Activated CD4-positive, CD25-positive, alpha-beta regulatory T cell treated with anti-CD3 and anti-CD28 coated beads, Interleukin-2, amount 50 U/mL, for 16 hours (primary cell): Measurements from ENCODE around the gene TLE6.
"Not testable (repeated sequence)": the region's sequence is repeated elsewhere in the genome, so short reads cannot be mapped to it uniquely, and the experiment has no call there.

Source experiments
- DNase-seq: peaks from one replicate; pipeline ENCODE4 v3.0.0-alpha.2; 2020; ENCODE audit warnings: low read depth, low spot score

Gene TLE6

DNA sequence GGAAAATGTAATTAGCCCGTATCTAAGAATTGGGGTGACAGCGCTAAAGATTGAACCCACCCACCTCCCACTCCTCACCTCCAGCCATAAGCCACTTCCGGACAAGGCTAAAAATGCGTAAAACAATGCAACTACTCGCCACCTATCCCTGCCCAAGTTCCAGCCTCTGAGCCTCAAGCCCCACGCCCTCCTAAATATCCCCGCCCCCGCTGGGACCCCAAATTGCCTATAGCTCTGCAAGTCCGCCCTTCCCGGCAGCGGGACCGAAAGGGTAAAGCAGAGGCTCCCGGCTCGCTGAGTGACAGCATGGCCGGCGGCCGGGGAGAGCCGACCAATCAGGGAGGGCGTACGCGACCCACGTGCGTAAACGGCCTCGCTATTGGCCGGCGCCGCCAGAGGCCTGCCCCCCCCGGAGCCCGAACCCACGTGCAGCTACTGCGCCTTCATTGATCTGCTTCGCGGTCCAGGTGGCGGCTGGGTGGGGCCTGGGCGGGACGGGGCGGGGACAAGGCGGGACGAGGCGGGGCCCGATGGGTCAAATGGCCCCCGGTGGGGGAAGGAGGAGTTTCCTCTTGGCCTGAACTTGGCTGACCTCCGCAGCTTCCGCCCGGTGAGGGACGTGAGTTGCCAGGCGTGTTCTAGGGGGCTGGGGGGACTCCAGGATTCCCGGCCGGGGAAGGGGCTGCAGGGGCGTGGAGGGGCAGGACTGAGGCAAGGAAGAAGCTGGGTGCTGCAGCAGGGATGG, at the start of gene TLE6:
Gene TLE6 (plus strand): TSS at position 564 of the 745 bp plus-strand sequence. CDS start 670 bp downstream, outside the sequence.
- peak; percentile 83 for DNase-seq

DNA sequence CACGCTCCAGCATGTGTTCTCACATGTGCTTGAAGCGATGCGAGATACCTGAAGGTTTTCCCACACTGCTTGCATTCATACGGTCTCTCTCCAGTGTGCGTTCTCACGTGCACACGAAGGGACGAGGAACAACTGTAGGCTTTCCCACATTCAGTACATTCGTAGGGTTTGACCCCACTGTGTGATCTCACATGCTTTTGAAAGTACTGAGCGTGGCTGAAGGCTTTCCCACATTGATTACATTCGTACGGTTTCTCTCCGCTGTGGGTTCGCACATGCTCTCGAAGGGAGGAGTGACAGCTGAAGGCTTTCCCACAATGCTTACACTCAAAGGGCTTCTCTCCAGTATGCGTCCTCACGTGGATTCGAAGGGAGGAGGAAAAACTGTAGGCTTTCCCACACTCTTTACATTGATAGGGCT, 43.9 kb upstream of the TLE6 start:
- DNase-seq = no peak

DNA sequence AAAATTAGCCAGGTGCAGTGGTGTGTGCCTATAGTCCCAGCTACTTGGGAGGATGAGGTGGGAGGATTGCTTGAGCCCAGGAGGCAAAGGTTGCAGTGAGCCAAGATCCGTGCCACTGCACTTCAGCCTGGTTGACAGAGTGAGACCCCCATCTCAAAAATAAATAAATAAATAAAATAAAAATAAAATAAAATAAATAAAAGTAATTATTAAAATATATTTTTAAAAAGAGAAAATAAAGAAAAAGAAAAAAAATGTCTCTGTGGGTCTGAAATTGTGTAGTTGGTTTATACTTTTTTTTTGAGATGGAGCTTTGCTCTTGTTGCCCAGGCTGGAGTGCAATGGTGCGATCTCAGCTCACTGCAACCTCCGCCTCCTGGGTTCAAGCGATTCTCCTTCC, 41.5 kb upstream of the TLE6 start:
- not testable (repeated sequence) for DNase-seq

DNA sequence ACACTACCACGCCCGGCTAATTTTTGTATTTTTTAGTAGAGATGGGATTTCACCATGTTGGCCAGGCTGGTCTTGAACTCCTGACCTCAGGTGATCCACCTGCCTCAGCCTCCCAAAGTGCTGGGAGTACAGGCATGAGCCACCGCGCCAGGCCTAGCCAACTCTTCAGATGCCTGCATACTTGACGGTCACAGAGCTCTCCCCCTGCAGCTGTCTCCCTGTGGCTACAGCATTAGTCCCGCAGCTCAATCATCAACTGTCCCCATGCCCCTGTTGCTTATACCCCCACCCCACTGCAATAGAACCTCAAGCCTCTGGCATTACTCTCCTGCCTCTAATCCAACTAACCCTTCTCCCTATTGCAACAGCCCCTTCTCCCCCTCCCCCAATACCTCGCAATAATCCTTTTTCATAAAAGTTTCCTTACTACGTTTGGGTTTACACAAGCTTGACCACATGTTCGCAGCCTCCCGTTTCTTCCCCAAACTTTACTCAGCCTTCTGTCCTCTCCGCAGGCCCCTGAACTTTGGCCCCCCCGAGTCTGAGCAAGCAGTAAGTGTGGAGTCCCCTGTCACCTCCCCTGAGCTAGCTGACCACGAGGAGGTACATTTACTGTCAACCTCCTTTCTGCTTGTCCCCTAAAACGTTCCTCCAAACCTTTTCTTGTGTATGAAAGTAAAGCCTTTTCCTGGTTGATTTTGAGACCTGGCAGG, 34.3 kb upstream of the TLE6 start:
- no peak for DNase-seq

DNA sequence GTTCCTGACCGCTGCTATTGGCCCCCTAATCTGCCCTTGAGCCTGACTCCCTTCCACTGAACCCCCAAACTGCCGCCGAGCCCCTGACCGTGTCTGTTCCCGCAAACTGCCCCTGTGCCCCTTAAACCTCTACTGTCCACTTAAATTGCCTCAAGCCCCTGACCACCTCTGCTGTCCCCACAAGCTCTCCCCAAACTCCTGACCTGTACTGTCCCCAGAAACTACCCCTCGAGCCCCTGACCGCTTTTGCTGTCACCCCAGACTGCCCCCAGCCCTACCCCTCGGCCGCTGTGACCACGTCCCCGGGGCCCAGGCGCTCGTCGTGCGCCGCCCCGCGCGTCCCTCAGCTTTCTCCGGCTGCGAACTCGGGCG, 33.0 kb upstream of the TLE6 start:
- DNase-seq = no peak

DNA sequence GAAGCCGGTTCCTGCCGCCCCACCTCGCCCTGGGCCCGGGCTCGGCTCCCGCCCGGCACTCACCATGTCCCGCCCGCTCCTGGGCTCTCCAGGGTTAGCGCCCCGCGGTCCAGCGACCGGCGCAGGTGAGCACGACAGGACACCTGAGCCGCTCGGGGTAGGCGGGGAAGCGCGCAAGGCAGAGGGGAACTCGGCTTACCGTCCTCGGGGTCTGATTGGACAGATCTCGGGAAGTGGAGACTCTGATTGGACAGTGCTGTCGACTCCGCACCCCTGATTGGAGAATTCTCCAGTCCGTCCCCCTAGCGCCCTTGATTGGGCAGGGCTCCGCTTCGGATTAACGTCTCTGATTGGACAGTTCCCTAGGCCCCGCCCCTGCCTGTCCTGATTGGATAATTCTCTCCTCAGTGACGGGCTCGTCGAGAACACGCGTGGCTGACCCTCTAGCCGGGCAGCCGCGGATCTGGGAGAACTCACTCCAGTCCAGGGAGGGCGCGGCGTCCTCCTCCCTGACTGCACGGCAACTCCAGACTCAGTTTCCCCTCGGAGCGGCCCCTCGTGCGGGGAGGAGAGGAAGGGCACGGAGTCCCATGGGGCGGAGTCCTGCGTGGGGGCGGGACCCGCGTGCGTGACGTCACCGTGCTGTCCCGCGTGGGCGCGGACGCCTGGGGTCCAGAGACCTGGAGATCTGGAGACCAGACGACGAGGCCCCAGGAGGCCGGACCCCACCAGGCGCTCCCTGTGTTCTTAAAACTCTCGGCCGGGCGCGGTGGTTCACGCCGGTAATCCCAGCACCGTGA, 32.4 kb upstream of the TLE6 start, which contains the start of gene ZNF77:
Gene ZNF77 (minus strand): TSS at position 197 of the 800 bp plus-strand sequence. CDS start 131 bp downstream, at position 66.
- DNase-seq = peak; percentile 98

DNA sequence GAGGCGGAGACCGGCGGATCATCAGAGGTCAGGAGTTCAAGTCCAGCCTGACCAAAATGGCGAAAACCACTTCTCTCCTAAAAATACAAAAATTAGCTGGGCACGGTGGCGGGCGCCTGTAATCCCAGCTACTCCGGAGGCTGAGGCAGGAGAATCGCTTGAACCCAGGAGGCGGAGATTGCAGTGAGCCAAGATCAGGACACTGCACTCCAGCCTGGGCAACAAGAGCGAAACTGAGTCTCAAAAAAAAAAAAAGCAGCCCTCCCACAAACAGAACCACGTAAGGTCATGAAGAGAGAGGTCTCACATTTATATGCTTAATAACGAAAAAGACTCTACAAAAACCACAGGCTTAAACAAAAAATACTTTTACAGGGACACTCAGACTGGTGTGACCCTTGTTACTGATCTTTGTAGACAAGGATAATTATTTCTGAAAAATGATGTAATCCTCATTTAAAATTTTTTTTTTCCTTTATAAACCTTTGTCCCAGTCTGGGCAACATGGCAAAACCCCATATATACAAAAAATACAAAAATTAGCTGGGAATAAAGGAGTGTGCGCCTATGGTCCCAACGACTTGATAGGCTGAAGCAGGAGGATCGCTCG, 31.7 kb upstream of the TLE6 start:
- DNase-seq = no peak

DNA sequence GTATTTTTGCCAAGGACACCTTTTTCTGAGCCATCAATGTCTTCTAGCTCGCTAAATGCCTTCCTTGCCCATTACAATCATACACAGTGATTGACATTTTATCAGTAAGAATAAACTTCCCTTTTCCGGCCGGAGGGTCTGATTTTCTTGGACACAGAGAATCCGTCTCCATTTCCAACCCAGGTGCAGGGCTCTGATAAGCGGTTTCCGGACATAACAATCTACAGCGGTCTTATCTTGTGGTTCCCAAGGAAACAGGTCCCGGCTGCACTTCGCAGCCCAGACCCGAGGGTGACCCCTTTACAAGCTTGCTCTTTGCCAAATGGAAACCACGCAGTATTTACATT, 27.5 kb upstream of the TLE6 start:
- DNase-seq = no peak

DNA sequence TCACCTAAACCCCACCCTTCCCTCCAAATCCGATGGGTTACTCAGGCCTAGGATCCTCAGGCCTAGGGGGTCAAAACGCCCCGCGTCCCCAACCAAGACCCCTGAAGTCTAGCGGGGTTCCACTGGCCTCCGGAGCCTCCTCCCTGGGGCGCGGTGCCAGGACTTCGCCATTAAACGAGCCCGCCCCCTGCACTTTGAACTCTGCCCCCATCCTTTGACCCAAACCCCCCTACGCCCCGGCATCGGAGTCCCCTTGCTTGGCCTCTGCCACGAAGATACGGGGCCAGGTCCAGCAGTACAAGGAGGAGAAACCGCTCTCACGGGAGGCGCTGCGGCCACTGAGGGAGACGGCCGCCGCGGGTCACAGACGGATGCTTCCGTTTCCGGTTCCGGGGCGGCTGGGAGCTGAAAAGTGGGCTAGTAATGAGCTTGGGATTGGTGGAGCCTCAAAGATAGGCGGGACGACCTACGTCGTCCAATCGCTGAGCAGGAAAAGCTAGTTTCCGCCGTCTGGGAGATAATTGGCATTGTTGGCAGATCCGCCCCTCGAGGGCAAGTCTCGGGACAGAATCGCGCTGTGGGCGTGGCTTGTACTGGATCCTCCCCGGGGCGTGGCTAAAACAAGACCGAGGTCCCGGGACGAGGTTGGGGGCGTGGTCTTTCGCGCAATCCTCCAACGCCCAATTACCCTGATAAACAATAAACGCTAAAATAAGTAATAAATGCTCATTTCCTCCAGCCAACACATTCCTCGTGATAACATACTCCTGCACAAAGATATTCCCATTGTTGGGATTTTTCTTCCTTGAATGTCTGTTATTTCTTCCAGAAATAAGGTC, 26.9 kb upstream of the TLE6 start:
- peak; percentile 99 for DNase-seq

DNA sequence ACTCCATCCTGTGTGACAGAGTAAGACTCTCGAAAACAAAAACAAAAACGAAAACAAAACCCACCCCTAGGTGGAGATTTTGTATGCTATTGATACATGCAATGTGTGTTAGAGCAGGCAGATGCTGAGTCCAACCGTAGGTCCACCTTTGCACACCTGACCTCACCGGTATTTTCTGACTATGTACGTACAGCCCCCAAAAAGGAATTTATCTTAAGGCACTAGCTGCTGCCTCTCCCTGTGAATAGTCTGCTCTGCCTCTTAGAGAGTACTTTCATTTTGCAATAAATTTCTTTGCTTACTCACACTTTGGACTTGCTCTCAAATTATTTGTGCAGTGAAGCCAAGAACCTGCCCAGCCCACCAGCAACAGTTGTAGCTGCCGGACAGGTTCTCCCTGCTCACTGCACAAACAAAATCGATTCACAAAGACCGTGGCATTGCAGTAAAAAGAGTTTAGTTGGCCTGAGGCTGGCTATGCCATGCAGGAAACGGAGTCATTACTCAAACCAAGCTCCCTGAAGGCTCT, 24.3 kb upstream of the TLE6 start:
- DNase-seq = no peak

DNA sequence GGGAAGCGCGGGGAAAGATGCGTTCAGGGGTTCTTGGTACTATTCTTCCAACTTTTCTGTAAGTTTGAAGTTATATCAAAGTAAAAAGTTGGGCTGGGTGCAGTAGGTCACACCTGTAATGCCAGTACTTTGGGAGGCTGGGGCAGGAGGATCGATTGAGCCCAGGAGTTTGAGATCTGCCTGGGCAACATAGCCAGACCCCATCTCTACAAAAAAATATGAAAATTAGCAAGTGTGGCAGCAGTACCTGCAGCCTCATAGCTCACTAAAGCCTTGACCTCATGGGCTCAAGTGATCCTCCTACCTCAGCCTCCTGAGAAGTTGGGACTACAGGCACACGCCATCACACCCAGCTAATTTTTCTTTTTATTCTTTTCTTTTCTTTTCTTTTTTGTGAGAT, 20.2 kb upstream of the TLE6 start:
- DNase-seq = no peak

DNA sequence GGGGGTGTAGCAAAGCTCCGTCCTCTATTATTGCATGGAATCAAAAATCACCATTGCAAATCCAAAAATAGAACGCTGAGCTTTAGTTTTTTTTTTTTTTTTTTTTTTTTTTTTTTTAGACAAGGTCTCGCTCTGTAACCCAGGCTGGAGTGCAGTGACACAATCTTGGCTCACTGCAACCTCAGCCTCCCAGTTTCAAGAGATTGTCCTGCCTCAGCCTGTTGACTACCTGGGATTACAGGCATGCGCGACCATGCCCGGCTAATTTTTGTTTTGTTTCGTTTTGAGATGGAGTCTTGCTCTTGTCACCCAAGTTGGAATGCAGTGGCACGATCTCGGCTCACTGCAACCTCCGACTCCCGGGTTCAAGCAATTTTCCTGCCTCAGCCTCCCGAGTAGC, 17.2 kb upstream of the TLE6 start:
- DNase-seq = no peak

DNA sequence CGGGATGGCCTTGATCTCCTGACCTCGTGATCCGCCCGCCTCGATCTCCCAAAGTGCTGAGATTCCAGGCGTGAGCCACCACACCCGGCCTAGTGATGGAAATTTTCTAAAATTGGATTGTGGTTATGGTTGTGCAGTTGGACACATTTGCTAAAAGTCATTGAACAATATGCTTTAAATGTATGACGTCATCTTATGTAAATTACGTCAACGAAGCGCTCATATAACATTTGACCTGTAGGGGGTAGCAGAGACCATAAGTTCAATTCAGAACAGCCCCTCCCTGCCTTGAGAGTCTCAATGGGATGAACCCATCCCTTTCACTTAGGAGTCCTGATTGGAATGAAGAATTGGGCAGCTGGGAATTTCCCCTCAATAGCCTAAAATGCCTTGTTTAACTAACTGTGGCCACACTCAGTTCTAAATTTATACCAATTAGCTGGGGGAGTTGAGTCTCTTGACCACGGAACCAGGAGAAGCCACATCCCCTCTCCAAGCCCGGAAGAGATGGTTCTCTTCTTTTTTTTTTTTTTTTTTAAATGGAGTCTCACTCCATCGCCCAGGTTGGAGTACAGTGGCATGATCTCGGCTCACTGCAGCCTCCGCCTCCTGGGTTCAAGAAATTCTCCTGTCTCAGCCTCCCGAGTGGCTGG, 15.2 kb upstream of the TLE6 start:
- peak; percentile 29 for DNase-seq

DNA sequence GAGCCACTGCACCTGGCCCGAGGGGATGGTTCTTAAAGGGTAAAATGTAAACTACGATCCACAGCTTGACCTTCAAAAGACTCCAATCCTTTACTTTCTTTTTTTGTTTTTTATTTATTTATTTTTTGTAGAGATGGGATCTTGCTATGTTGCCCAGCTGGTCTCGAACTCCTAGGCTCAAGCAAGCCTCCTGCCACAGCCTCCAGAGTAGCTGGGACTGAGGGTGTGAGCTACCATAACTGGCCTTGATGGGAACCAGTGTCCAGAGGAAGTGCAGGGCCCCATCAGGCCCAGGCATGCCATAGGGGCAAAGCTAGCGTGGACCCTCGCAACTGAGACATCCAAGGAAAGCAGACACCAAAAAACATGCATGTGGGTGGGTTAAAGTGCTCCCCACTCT, 14.2 kb upstream of the TLE6 start:
- DNase-seq = no peak

DNA sequence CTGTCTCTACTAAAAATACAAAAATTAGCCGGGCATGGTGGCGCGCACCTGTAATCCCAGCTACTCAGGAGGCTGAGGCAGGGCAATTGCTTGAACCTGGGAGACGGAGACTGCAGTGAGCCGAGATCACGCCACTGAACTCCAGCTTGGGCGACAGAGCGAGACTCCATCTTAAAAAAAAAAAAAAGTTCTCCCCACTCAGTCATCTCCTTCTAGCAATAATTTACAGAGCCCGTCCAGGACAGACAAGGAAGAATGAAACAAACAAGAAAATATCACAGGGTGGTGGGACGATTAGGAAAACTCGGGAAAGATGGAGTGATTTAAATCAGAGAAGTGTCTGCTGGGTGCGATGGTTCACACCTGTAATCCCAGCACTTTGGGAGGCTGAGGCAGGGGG, 13.7 kb upstream of the TLE6 start:
- not testable (repeated sequence) for DNase-seq

DNA sequence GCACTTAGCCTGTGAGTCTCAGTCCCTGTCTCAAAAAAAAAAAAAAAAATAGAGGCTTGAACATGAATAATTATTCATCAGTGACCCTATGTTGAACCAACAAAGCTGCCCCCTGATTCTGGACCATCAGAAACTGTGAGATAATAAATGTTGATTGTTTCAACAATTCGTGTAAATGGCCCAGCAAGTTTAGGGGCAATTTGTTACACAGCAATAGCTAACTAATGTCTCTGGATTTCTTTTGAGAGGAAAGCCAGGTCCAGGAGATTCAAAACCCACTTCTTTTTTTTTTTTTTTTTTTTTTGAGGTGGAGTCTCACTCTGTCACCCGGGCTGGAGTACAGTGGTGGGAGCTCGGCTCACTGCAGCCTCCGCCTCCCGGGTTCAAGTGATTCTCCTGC, 12.5 kb upstream of the TLE6 start:
- no peak for DNase-seq

DNA sequence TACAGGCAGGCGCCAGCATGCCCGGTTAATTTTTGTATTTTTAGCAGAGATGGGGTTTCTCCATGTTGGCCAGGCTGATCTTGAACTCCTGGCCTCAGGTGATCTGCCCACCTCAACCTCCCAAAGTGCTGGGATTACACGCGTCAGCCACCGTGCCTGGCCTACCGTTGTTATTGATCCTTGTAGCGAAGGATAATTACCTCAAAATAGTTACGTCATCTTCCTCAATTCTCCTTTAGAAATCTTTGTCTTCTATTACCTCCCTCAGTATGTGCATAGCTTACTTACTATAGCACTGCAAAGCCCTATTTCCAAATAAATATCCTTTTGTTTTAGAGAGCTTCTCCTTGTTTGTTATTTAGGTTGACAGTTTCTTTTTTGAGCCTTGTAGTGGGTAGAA, 9.4 kb upstream of the TLE6 start:
- no peak for DNase-seq

DNA sequence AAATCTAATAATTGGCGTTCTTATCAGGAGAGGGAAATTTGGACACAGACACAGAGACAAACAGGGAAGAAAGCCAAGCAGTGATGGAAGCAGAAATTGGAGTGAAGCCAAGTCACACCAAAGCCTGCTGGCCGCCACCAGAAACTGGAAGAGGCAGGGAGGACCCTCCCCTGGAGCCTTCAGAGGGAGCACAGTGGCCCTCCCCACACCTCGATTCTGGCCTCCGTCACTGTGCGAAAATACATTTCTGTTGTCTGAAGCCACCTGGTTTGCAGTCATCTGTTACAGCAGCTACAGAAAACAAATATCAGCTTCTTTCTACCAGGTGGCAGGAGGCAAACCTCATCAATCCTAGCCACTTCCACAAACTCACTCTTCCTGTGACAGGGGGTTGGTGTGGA, 8.3 kb upstream of the TLE6 start:
- no peak for DNase-seq

DNA sequence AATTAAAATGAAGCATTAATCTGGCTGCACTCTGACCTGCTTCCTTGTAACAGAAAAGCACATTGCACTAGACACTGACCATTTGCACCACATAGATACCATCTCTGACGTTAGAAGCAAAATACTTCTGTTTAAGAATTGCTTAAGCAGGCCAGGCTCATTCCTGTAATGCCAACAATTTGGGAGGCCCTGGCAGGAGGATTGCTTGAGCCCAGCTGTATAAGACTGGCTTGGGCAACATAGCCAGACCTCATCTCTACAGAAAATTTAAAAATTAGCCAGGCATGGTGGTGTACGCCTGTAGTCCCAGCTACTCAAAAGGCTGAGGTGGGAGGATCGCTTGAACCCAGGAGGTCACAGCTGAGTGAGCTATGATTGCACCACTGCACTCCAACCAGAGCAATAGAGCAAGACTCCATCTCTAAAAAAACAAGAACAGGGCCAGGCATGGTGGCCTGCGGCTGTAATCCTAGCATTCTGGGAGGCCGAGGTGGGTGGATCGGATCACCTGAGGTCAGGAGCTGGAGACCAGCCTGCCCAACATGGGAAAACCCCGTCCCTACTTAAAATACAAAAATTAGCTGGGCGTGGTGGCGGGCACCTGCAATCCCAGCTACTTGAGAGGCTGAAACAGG, 7.0 kb upstream of the TLE6 start:
- DNase-seq = no peak

DNA sequence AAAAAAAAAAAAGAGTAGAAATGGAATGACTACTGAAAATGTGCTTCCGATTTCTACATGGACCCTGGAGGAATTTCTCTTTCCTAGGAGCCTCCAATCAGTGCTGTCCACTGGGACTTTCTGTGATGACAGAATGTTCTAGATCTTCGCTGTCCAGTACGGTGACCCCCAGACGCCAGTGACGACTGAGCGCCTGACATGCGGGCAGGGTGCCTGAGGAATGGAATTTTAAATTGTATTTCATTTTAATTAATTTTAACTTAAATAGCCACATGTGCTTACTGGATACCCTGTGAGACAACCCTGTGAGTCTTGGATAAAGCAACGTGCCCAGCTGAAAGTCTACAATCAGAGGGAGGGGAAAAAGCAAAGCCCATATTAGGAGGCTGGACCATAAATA, 4.1 kb upstream of the TLE6 start:
- DNase-seq = no peak
